Pulmonary artery endothelial cell (primary cell): ENCODE results near the gene WDR86. TPM values are rescaled to one million over a fixed set of nuclear protein-coding genes. Genes with fewer than 3 reads are reported as not detected.

Experiments used
- total RNA-seq: library from RNA; depleted of rRNA; stranded (reverse); fragments of >200 nt; gene quantifications from 2 replicates; pipeline ENCODE4 v1.2.3, GENCODE V29; 2014

WDR86 gene
- total RNA-seq, 1 donor from 2014 or later = not detected

Other genes starting within 250 kb of the WDR86 start
- gene GBX1, start 242.3 kb downstream of the WDR86 start, total RNA-seq = not detected in 2 replicates
- gene ASB10, start 222.8 kb downstream of the WDR86 start, total RNA-seq = not detected in 2 replicates
- gene H2BK1, start 199.6 kb downstream of the WDR86 start, total RNA-seq = not detected in 2 replicates
- gene ABCF2, start 182.8 kb downstream of the WDR86 start, total RNA-seq = 78.8 and 91.2 TPM in 2 replicates
- gene CHPF2, start 177.6 kb downstream of the WDR86 start, total RNA-seq = 57.7 and 71.3 TPM in 2 replicates
- gene SMARCD3, start 161.3 kb downstream of the WDR86 start, total RNA-seq = 3.8 and 6.7 TPM in 2 replicates
- gene NUB1, start 68.2 kb downstream of the WDR86 start, total RNA-seq = 37.1 and 45.3 TPM in 2 replicates
- not detected in 2 replicates for gene CRYGN, start 30.1 kb upstream of the WDR86 start, total RNA-seq
- gene RHEB, start 109.9 kb upstream of the WDR86 start, total RNA-seq = 57.8 and 62.0 TPM in 2 replicates